HEK293T (cell line): ENCODE results near the gene NFATC2IP.
A peak's percentile ranks its signal among the peaks of the same experiment; 100 is the strongest.
"Not testable (repeated sequence)": the region's sequence is repeated elsewhere in the genome, so short reads cannot be mapped to it uniquely, and the experiment has no call there.

ENCODE experiments used
- CTCF ChIA-PET: fragments of 350-600 bp; formaldehyde crosslinking; extraction: SDS; loops from one replicate; lab custom pipeline; 2021; ENCODE audit warnings: antibody characterized with exemption, inconsistent platforms; lab: Yijun Ruan, JAX
- POLR2A ChIA-PET: fragments of 350-600 bp; formaldehyde crosslinking; extraction: SDS; loops from one replicate; lab custom pipeline; 2020; ENCODE audit warnings: antibody characterized with exemption, inconsistent platforms; lab: Yijun Ruan, JAX
- DNase-seq: peaks from one replicate; pipeline ENCODE4 v3.0.0; 2012; ENCODE audit warnings: mixed read lengths; ENCODE audit errors: extremely low spot score
- ARNT ChIP-seq: fragments of 450-650 bp; IDR thresholded peaks from 2 replicates; pipeline ENCODE4 v1.6.1; 2017; ENCODE audit warnings: mild to moderate bottlenecking
- BHLHE40 ChIP-seq: fragments of 450-650 bp; IDR thresholded peaks from 2 replicates; pipeline ENCODE4 v1.6.1; 2016; ENCODE audit warnings: mild to moderate bottlenecking, moderate library complexity, borderline replicate concordance
- CTBP1 ChIP-seq: fragments of 450-650 bp; IDR thresholded peaks from 2 replicates; pipeline ENCODE4 v1.6.1; 2016; ENCODE audit warnings: borderline replicate concordance
- ELF4 ChIP-seq: fragments of 450-650 bp; IDR thresholded peaks from 2 replicates; pipeline ENCODE4 v1.6.1; 2017; ENCODE audit warnings: antibody characterized with exemption
- FOXA1 ChIP-seq: fragments of 450-650 bp; IDR thresholded peaks from 2 replicates; pipeline ENCODE4 v1.6.1; 2016; ENCODE audit warnings: mild to moderate bottlenecking
- FOXK2 ChIP-seq: fragments of 450-650 bp; IDR thresholded peaks from 2 replicates; pipeline ENCODE4 v1.6.1; 2016; ENCODE audit warnings: mild to moderate bottlenecking
- FOXM1 ChIP-seq: fragments of 450-650 bp; IDR thresholded peaks from 2 replicates; pipeline ENCODE4 v1.6.1; 2017; ENCODE audit warnings: mild to moderate bottlenecking, borderline replicate concordance
- HDGF ChIP-seq: fragments of 450-650 bp; IDR thresholded peaks from 2 replicates; pipeline ENCODE4 v1.6.1; 2017; ENCODE audit warnings: antibody characterized with exemption, borderline replicate concordance
- L3MBTL2 ChIP-seq: fragments of 450-650 bp; conservative IDR thresholded peaks from 2 replicates; pipeline ENCODE4 v1.6.1; 2016; ENCODE audit warnings: mild to moderate bottlenecking
- LEF1 ChIP-seq: fragments of 450-650 bp; IDR thresholded peaks from 2 replicates; pipeline ENCODE4 v1.6.1; 2017; ENCODE audit warnings: mild to moderate bottlenecking, borderline replicate concordance
- NFRKB ChIP-seq: fragments of 450-650 bp; IDR thresholded peaks from 2 replicates; pipeline ENCODE4 v1.6.1; 2016; ENCODE audit warnings: mild to moderate bottlenecking, moderate library complexity
- SP1 ChIP-seq: fragments of 450-650 bp; IDR thresholded peaks from 2 replicates; pipeline ENCODE4 v1.6.1; 2017
- SUZ12 ChIP-seq: fragments of 450-650 bp; IDR thresholded peaks from 2 replicates; pipeline ENCODE4 v1.6.1; 2016; ENCODE audit warnings: mild to moderate bottlenecking
- TARDBP ChIP-seq: fragments of 450-650 bp; IDR thresholded peaks from 2 replicates; pipeline ENCODE4 v1.6.1; 2016
- ZNF384 ChIP-seq: fragments of 450-650 bp; IDR thresholded peaks from 2 replicates; pipeline ENCODE4 v1.6.1; 2016
- TF ChIP-seq, protein P1 (sequence below): fragments of 450-650 bp; IDR thresholded peaks from 2 replicates; pipeline ENCODE4 v1.6.1; 2016

Gene NFATC2IP

DNA sequence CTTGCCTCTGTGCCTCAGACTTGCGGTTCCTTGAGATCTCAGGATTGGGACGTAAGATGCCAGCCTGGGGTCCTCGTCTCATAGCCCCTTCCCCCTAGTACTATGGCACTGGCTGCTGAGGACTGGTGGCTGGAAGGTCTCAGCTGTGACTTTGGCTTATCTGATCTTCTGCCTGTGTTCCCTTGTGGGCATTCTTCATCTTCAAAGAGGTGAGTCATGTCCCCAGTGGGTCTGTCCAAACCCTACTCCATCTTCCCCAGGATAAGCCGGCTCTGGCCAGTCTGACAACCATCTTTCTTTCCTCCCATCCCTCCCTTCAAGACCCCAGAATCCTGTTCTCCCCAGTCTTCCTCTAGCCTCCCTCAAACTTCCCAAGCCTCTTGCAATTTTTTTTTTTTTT lies 15.4 kb upstream of the NFATC2IP start:
- POLR2A ChIA-PET, result interaction anchor here (1.8 to 2.7 kb wide), 3 partner anchors 9 to 55 kb away, joined by 5 to 16 read pairs (median 6); partner anchors contain the start of gene RABEP2
- no peak for TF ChIP-seq SP1
- TF ChIP-seq BHLHE40, result no peak
- no peak for TF ChIP-seq ZNF384
- no peak for TF ChIP-seq L3MBTL2
- TF ChIP-seq ELF4, result no peak
- TF ChIP-seq LEF1, result no peak
- no peak for TF ChIP-seq FOXM1
- TF ChIP-seq TARDBP, result no peak
- TF ChIP-seq HDGF, result no peak
- CTCF ChIA-PET, result interaction anchor here (0.9 to 2.6 kb wide), 2 partner anchors 10 to 15 kb away, joined by 3 to 15 read pairs; partner anchors contain the start of gene NFATC2IP
- no peak for DNase-seq

GRCh38 chr16:28935924-28936783 lies 14.6 kb upstream of the NFATC2IP start:
- peak; percentile 98 for DNase-seq
- POLR2A ChIA-PET, result interaction anchor here (0.6 to 2.7 kb wide), 14 partner anchors 9 to 115 kb away, joined by 3 to 16 read pairs (median 4); partner anchors contain the start of genes ATXN2L, NFATC2IP, RABEP2 and SH2B1
- no peak for TF ChIP-seq SP1
- peak; percentile 78 for TF ChIP-seq L3MBTL2
- CTCF ChIA-PET, result interaction anchor here (0.9 to 2.6 kb wide), 2 partner anchors 9 to 69 kb away, joined by 3 to 15 read pairs; no protein-coding TSS in a partner anchor

- TF ChIP-seq FOXM1, result no peak
- TF ChIP-seq FOXK2, result no peak
- TF ChIP-seq NFRKB, result no peak
- no peak for DNase-seq
- CTCF ChIA-PET, result interaction anchor here (0.7 to 2.6 kb wide), 3 partner anchors 8 to 70 kb away, joined by 3 to 15 read pairs (median 3); partner anchors contain the start of gene NFATC2IP
- POLR2A ChIA-PET, result interaction anchor here (0.6 to 2.7 kb wide), 14 partner anchors 8 to 115 kb away, joined by 3 to 16 read pairs (median 4); partner anchors contain the start of genes ATXN2L, NFATC2IP, RABEP2 and SH2B1
Measured at GRCh38 chr16:28936784-28937155, 14.0 kb upstream of the NFATC2IP start.

- CTCF ChIA-PET, result interaction anchor here (0.7 to 2.6 kb wide), 2 partner anchors 8 to 13 kb away, joined by 3 to 15 read pairs; partner anchors contain the start of gene NFATC2IP
- TF ChIP-seq SP1, result no peak
- TF ChIP-seq FOXA1, result no peak
- TF ChIP-seq FOXK2, result no peak
- no peak for TF ChIP-seq ARNT
- no peak for TF ChIP-seq LEF1
- no peak for TF ChIP-seq SUZ12
- TF ChIP-seq BHLHE40, result no peak
- TF ChIP-seq FOXM1, result no peak
- no peak for TF ChIP-seq L3MBTL2
- TF ChIP-seq HDGF, result no peak
- no peak for TF ChIP-seq CTBP1
- no peak for TF ChIP-seq TARDBP
- TF ChIP-seq, protein P1, sequence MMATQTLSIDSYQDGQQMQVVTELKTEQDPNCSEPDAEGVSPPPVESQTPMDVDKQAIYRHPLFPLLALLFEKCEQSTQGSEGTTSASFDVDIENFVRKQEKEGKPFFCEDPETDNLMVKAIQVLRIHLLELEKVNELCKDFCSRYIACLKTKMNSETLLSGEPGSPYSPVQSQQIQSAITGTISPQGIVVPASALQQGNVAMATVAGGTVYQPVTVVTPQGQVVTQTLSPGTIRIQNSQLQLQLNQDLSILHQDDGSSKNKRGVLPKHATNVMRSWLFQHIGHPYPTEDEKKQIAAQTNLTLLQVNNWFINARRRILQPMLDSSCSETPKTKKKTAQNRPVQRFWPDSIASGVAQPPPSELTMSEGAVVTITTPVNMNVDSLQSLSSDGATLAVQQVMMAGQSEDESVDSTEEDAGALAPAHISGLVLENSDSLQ, result no peak
- TF ChIP-seq ZNF384, result no peak
- no peak for TF ChIP-seq ELF4
- no peak for TF ChIP-seq NFRKB
- POLR2A ChIA-PET, result interaction anchor here (1.5 to 2.7 kb wide), 3 partner anchors 11 to 116 kb away, joined by 3 to 16 read pairs (median 9); partner anchors contain the start of genes NFATC2IP and RABEP2
- no peak for DNase-seq
Measured at GRCh38 chr16:28937222-28937876, 13.4 kb upstream of the NFATC2IP start.

GRCh38 chr16:28938721-28939120 lies 12.0 kb upstream of the NFATC2IP start:
- ChIA-PET CTCF (no interaction called here), POLR2A (interaction anchor here (0.9 kb wide), 1 partner anchor 92 kb away, joined by 3 read pairs; the partner anchor contains the start of gene TUFM)
- TF ChIP-seq FOXK2 (no peak), CTBP1 (no peak), ELF4 (no peak), L3MBTL2 (no peak), ZNF384 (no peak), FOXA1 (no peak), NFRKB (no peak), HDGF (no peak), SUZ12 (no peak), TARDBP (no peak), FOXM1 (no peak), ARNT (no peak), BHLHE40 (no peak), LEF1 (no peak), SP1 (no peak)
- TF ChIP-seq, protein P1, result no peak
- DNase-seq, result no peak

DNA sequence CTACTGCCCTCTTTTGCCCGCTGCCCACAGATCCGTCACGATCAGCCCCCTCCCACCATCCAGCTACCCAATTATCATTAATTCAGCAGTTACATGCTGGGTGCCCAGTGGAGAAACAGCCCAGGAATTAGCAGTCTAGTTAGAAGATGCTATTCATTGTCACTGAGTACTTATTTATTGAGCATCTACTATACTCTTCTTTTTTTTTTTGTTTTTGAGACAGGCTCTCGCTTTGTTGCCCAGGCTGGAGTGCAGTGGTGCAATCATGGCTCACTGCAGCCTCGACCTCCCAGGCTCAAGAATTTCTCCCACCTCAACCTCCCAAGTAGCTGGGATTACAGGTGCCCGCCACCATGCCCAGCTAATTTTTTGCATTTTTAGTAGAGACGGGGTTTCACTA lies 10.9 kb upstream of the NFATC2IP start:
- DNase-seq, CTCF ChIA-PET: not testable (repeated sequence)
- POLR2A ChIA-PET, result interaction anchor here (0.9 kb wide), 1 partner anchor 93 kb away, joined by 3 read pairs; the partner anchor contains the start of gene TUFM
